IMR-90 (cell line): ENCODE data around the gene POLR2L. TPM values are rescaled to one million over a fixed set of nuclear protein-coding genes. Genes with fewer than 3 reads are reported as not detected.

ENCODE experiments used
- ATAC-seq: fragments of 200-7000 bp; cut with Tn5 transposase; 2 replicates; pipeline ENCODE4 v1.9.1; 2020; ENCODE audit warnings: low read depth, mild to moderate bottlenecking, moderate library complexity
- BruUV-seq: library from RNA; stranded (reverse); fragments of 400-500 nt; replicated peaks from 2 replicates; lab custom pipeline; 2021; lab: Mats Ljungman, UMichigan
- CTCF ChIA-PET: fragments of 300-600 bp; formaldehyde crosslinking; extraction: SDS; loops from one replicate; lab custom pipeline; 2021; ENCODE audit warnings: antibody characterized with exemption; lab: Yijun Ruan, JAX
- POLR2A ChIA-PET: fragments of 300-600 bp; sonication (Branson Sonifier 250); formaldehyde crosslinking; loops from one replicate; lab custom pipeline; 2022; ENCODE audit warnings: antibody characterized with exemption; ENCODE audit not compliant: unreplicated experiment; lab: Charles Lee
- DNase-seq: peaks from one replicate; pipeline ENCODE4 v3.0.0; 2013
- H2AFZ ChIP-seq: replicated peaks from 2 replicates; pipeline ENCODE3; 2013; ENCODE audit warnings: low read length, mild to moderate bottlenecking; ENCODE audit not compliant: poor library complexity
- H2AK5ac ChIP-seq: 2 replicates; pipeline ENCODE4 v1.6.1; 2013; ENCODE audit warnings: low read depth, low read length, inconsistent platforms
- H2AK9ac ChIP-seq: replicated peaks from 2 replicates; pipeline ENCODE3; 2013; ENCODE audit warnings: mild to moderate bottlenecking, low read depth, low read length, moderate library complexity; ENCODE audit not compliant: poor library complexity
- H2BK120ac ChIP-seq: 2 replicates; pipeline ENCODE4 v1.6.1; 2013; ENCODE audit warnings: low read depth, low read length, inconsistent platforms
- H2BK15ac ChIP-seq: 3 replicates; pipeline ENCODE4 v1.6.1; 2013; ENCODE audit warnings: low read depth, low read length, inconsistent platforms
- H2BK20ac ChIP-seq: 2 replicates; pipeline ENCODE4 v1.6.1; 2013; ENCODE audit warnings: low read depth, mild to moderate bottlenecking, inconsistent platforms, low read length, moderate library complexity
- H2BK5ac ChIP-seq: 2 replicates; pipeline ENCODE4 v1.6.1; 2013; ENCODE audit warnings: mild to moderate bottlenecking, low read depth, low read length, inconsistent platforms; ENCODE audit not compliant: poor library complexity, severe bottlenecking
- H3K14ac ChIP-seq: replicated peaks from 2 replicates; pipeline ENCODE4 v1.6.1; 2013; ENCODE audit warnings: low read depth, low read length, inconsistent platforms
- H3K18ac ChIP-seq: 2 replicates; pipeline ENCODE4 v1.6.1; 2013; ENCODE audit warnings: low read depth, low read length, control low read depth
- H3K23ac ChIP-seq: 2 replicates; pipeline ENCODE4 v1.6.1; 2013; ENCODE audit warnings: low read depth, low read length, inconsistent platforms
- H3K27ac ChIP-seq: 2 replicates; pipeline ENCODE4 v1.5.1; 2013; ENCODE audit warnings: mild to moderate bottlenecking, control low read depth, low read length; ENCODE audit not compliant: insufficient read depth
- H3K27me3 ChIP-seq: 2 replicates; pipeline ENCODE4 v1.6.1; 2013; ENCODE audit warnings: low read length; ENCODE audit not compliant: control insufficient read depth, insufficient read depth
- H3K36me3 ChIP-seq: 2 replicates; pipeline ENCODE4 v1.6.1; 2013; ENCODE audit warnings: low read length, mixed read lengths; ENCODE audit not compliant: control insufficient read depth, insufficient read depth
- H3K4ac ChIP-seq: 2 replicates; pipeline ENCODE4 v1.6.1; 2013; ENCODE audit warnings: low read depth, low read length, inconsistent platforms
- H3K4me1 ChIP-seq: 2 replicates; pipeline ENCODE4 v1.6.1; 2013; ENCODE audit warnings: low read length, mixed read lengths; ENCODE audit not compliant: control insufficient read depth, insufficient read depth
- H3K4me2 ChIP-seq: 2 replicates; pipeline ENCODE4 v1.6.1; 2013; ENCODE audit warnings: low read depth, mild to moderate bottlenecking, control low read depth, low read length, moderate library complexity
- H3K4me3 ChIP-seq: 2 replicates; pipeline ENCODE4 v1.5.1; 2013; ENCODE audit warnings: low read depth, mild to moderate bottlenecking, control low read depth, low read length, moderate library complexity; ENCODE audit not compliant: insufficient read depth
- H3K56ac ChIP-seq: 2 replicates; pipeline ENCODE4 v1.6.1; 2013; ENCODE audit warnings: low read length, inconsistent platforms; ENCODE audit not compliant: insufficient read depth; ENCODE audit errors: extremely low read depth
- H3K79me1 ChIP-seq, 2 experiments: 2 replicates each; pipeline ENCODE4 v1.6.1; 2013; ENCODE audit warnings: low read length in 2 of 2, inconsistent platforms in 1 of 2, low read depth in 1 of 2
- H3K9ac ChIP-seq: 2 replicates; pipeline ENCODE4 v1.6.1; 2013; ENCODE audit warnings: low read depth, low read length, control low read depth
- H3K9me1 ChIP-seq: 2 replicates; pipeline ENCODE4 v1.6.1; 2013; ENCODE audit warnings: low read length, inconsistent platforms; ENCODE audit not compliant: insufficient read depth
- H3K9me3 ChIP-seq: 2 replicates; pipeline ENCODE4 v1.6.1; 2013; ENCODE audit warnings: low read length; ENCODE audit not compliant: control insufficient read depth, insufficient read depth
- H4K20me1 ChIP-seq: 2 replicates; pipeline ENCODE4 v1.6.1; 2013; ENCODE audit warnings: low read length, inconsistent platforms; ENCODE audit not compliant: insufficient read depth
- H4K5ac ChIP-seq: 2 replicates; pipeline ENCODE4 v1.6.1; 2013; ENCODE audit warnings: mild to moderate bottlenecking, low read depth, low read length, control low read depth
- H4K8ac ChIP-seq, 2 experiments: 2 replicates each; pipeline ENCODE4 v1.6.1; 2013; ENCODE audit warnings: low read depth in 2 of 2, low read length in 2 of 2, control low read depth in 1 of 2, inconsistent platforms in 1 of 2
- H4K91ac ChIP-seq: 2 replicates; pipeline ENCODE4 v1.6.1; 2013; ENCODE audit warnings: low read depth, low read length, inconsistent platforms; ENCODE audit not compliant: insufficient read depth
- CEBPB ChIP-seq: IDR thresholded peaks from 2 replicates; pipeline ENCODE4 v1.6.1; 2012; ENCODE audit warnings: low read depth, low read length, improper control_type of control experiment
- CTCF ChIP-seq: conservative IDR thresholded peaks from 2 replicates; pipeline ENCODE4 v1.5.1; 2012; ENCODE audit warnings: mild to moderate bottlenecking, low read depth, low read length, improper control_type of control experiment
- MAZ ChIP-seq: IDR thresholded peaks from 2 replicates; pipeline ENCODE4 v1.6.1; 2012; ENCODE audit warnings: low read depth, mild to moderate bottlenecking, low read length, improper control_type of control experiment, moderate library complexity, borderline replicate concordance
- RCOR1 ChIP-seq: IDR thresholded peaks from 2 replicates; pipeline ENCODE4 v1.6.1; 2012; ENCODE audit warnings: mild to moderate bottlenecking, low read length, improper control_type of control experiment; ENCODE audit not compliant: insufficient replicate concordance
- USF2 ChIP-seq: fragments of 150-350 bp; IDR thresholded peaks from 2 replicates; pipeline ENCODE4 v1.6.1; 2017; ENCODE audit warnings: mild to moderate bottlenecking, antibody characterized with exemption, low read length, low read depth
- WGBS, 2 experiments: methylation state at CpG; one replicate each; pipeline versions ENCODE4 v1.1.5 to v1.1.7; 2013; ENCODE audit warnings: missing lambda C conversion rate in 2 of 2; ENCODE audit not compliant: insufficient read length in 1 of 2; ENCODE audit errors: extremely low coverage in 2 of 2; 5-methylcytosine and 5-hydroxymethylcytosine counted together
- dilution Hi-C: fragments of 300-500 bp; cut with HindIII; formaldehyde crosslinking; loops from one replicate; pipeline ENCODE4 v1.14.3; 2018; ENCODE audit warnings: low sequenced_read_pairs; ENCODE audit not compliant: unreplicated experiment
- in situ Hi-C: fragments of 300-500 bp; cut with MboI; formaldehyde crosslinking; loops from 3 replicates; pipeline ENCODE4 v1.14.3; 2019; ENCODE audit warnings: low sequenced_read_pairs, inconsistent platforms, mixed read lengths
- intact Hi-C: fragments of 100-400 bp; cut with micrococcal nuclease; formaldehyde crosslinking; loops from 2 replicates; pipeline ENCODE4 v1.10.0; 2022
- polyA plus RNA-seq, 3 experiments: library from polyadenylated mRNA; depleted of rRNA; stranded (reverse); fragments of >200 nt; gene quantifications; 2 replicates each; pipeline ENCODE4 v1.2.3, GENCODE V29; 2012; ENCODE audit warnings: low replicate concordance in 1 of 3
- total RNA-seq: library from RNA; depleted of rRNA; stranded (reverse); fragments of >200 nt; gene quantifications from 2 replicates; pipeline ENCODE4 v1.2.3, GENCODE V29; 2012

POLR2L gene
- total and polyA plus RNA-seq, 2 of the 4 experiments (the other 2 are of a cell fraction) = 44.4 to 416 TPM

GRCh38 chr11:793556-793955 lies 48.8 kb downstream of the POLR2L start:
- Histone ChIP-seq H2BK20ac (no peak overlapping the region), H2BK15ac (no peak overlapping the region), H3K4me1 (peaks cover 16% of the 10 kb centered on the region), H4K5ac (no peak overlapping the region), H4K91ac (no peak overlapping the region), H2BK120ac (no peak overlapping the region), H3K9me1 (peaks cover 6% of the 10 kb centered on the region; the same call in 1 of the 2 replicates), H2AK5ac (no peak overlapping the region), H2AK9ac (no peak overlapping the region), H2AFZ (peak overlapping the region; percentile 5), H3K4me3 (no peak overlapping the region), H4K20me1 (peaks cover 18% of the 10 kb centered on the region), H3K79me1 (peaks cover 0 to 27% of the 10 kb centered on the region in 2 experiments; a peak in 3 of 4 replicates), H3K56ac (no peak overlapping the region), H3K27me3 (no peaks in the 10 kb centered on the region), H3K9me3 (no peaks in the 10 kb centered on the region), H4K8ac (no peak overlapping the region), H3K14ac (no peak overlapping the region), H3K4me2 (no peak overlapping the region), H3K4ac (no peak overlapping the region), H3K9ac (no peak overlapping the region), H3K23ac (no peak overlapping the region), H3K18ac (no peak overlapping the region), H3K27ac (no peak overlapping the region), H3K36me3 (peaks cover 23% of the 10 kb centered on the region; the same call in 1 of the 2 replicates), H2BK5ac (no peak overlapping the region)
- DNase-seq (no peak), ATAC-seq (no peak)
- intact Hi-C loops = no loop called here
- WGBS, 2 experiments = no CpG with 5 or more reads among the region's 7 CpGs
- TF ChIP-seq USF2 (no peak), CEBPB (no peak), RCOR1 (no peak), MAZ (no peak), CTCF (no peak)
- ChIA-PET CTCF (no interaction called here), POLR2A (no interaction called here)
- in situ Hi-C loops = no loop called here
- dilution Hi-C loops = no loop called here
- BruUV-seq = no TSS peak
